H1 (cell line): Measurements from ENCODE around the gene LHX2.

Experiments
- JUND ChIP-seq: IDR thresholded peaks from 2 replicates; pipeline ENCODE4 v1.6.1; 2011; ENCODE audit warnings: mild to moderate bottlenecking, improper control_type of control experiment, low read length
- TCF12 ChIP-seq: IDR thresholded peaks from 2 replicates; pipeline ENCODE4 v1.6.1; 2011; ENCODE audit warnings: low read depth, mild to moderate bottlenecking, low read length

GRCh38 chr9:123997665-123998277, 13.8 kb upstream of the LHX2 start:
- TF ChIP-seq TCF12: no peak
- no peak for TF ChIP-seq JUND
